NOMO-1 treated with dmso at 0.1 percent for 144 hours (cell line): ENCODE data around the gene INO80B.
"Not testable (repeated sequence)": the region's sequence is repeated elsewhere in the genome, so short reads cannot be mapped to it uniquely, and the experiment has no call there.

Source experiments
- DNase-seq: peaks from one replicate; lab custom pipeline; 2025; ENCODE audit not compliant: unreplicated experiment; lab: John Stamatoyannopoulos, UW

The INO80B gene

DNA sequence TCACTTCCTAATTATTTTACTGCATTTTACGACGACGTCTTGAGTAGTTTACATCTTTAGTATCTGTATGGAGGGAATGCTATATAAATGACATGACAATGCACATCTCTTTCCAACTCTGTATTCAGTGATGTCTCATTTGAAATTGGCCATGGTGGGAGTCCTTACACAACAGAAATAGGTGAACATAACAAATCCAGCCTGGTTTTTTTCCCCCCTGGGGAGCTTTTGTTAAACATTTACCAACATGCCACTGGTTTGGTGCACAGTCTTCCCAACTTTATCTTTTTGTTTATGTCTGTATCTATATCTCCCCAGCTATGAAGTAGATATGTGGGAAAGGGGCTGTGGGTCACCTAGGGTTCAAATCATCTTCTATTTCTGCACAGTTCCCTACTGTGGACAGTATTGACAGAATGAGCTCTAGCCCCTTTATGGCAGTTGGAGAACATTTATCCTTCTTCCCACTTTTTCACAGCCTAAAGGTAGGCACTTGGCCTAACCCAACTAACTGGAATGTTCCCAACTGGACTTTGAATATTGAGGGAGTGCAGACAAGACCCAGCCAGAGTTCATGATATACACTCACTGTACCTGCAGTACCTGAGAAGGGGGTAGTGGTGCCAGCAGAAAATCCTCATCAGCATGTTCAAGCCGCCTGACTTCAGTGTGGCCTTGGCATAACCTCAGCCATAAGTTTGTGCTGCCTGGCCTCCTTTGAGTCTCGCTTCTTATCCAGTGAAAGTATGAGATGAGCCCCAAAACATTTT, 7.5 kb upstream of the INO80B start:
- no peak for DNase-seq

DNA sequence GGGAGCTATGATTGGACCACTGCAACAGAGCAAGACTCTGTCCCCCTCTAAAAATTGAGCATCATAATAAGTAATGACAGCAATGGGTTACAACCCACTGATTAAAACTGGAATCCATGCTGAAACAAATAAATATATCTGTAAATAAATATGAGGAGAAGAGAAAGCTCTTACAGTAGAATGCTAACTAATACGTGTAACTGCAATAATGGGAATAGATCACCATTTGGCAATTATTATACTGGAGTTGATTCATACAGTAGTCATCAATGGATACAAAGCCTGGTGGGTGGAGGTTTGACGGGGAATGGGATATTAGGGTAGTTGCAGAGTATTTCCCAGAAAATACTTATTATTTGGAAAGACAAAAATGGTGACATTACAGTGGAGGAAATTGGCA, 6.1 kb upstream of the INO80B start:
- no peak for DNase-seq

DNA sequence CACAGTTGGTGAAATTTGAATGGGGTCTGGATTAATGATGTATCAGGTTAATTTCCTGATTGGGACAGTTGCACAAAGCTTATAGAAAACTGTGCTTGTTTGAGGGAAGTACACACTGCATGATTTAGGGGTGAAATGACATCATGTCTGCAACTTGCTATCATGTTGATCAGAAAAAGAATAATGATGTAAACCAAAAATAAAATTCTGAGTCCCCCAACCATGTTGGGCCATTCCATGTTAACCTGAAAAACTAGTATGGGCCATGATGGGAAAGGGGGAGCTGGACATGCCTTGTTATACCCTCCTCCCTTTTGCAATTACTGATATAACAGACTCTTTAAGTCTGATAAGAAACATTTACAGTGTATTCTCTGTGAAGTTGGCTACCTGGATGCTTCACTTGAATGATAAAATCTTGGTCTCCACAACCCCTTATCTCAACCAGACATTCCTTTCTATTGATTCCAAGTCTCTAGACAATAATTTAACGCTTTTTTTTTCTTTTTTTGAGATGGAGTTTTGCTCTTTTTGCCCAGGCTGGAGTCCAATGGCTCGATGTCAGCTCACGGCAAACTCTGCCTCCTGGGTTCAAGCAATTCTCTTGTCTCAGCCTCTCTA, 4.2 kb upstream of the INO80B start:
- DNase-seq, result no peak

DNA sequence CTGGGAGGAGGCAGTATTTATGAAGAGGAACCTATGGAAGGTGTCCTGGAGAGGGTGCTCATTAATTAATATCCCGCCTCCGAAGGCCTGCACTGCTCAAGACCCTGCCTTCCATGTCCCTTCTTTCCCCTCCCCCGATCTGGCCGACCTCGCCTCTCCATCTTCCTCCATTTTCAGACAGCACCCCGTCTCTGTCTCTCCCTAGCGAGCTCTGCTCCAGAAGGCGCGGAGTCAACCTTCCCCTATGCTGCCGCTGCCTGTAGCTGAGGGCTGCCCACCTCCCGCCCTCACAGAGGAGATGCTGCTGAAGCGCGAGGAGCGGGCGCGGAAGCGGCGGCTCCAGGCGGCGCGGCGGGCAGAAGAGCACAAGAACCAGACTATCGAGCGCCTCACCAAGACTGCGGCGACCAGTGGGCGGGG, 2.3 kb downstream of the INO80B start:
- peak; percentile 8 for DNase-seq

DNA sequence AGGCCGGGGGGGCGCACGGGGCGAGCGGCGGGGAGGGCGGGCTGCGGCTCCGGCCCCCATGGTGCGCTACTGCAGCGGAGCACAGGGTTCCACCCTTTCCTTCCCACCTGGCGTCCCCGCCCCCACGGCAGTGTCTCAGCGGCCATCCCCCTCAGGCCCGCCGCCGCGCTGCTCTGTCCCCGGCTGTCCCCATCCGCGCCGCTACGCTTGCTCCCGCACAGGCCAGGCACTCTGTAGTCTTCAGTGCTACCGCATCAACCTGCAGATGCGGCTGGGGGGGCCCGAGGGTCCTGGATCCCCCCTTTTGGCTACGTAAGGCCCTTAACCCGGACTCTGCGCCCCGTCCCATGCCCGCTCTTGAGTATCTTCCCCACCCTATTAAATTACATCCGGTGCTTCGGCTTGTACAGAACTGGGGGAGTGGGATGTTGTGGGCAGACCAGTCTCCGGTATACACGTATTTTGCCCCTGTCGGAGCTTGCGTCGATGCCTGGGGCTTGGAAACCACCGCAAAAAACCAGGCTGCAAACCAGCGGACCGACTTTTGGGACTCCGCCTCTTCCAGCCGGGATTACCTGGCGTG, 2.8 kb downstream of the INO80B start:
- DNase-seq, result no peak

DNA sequence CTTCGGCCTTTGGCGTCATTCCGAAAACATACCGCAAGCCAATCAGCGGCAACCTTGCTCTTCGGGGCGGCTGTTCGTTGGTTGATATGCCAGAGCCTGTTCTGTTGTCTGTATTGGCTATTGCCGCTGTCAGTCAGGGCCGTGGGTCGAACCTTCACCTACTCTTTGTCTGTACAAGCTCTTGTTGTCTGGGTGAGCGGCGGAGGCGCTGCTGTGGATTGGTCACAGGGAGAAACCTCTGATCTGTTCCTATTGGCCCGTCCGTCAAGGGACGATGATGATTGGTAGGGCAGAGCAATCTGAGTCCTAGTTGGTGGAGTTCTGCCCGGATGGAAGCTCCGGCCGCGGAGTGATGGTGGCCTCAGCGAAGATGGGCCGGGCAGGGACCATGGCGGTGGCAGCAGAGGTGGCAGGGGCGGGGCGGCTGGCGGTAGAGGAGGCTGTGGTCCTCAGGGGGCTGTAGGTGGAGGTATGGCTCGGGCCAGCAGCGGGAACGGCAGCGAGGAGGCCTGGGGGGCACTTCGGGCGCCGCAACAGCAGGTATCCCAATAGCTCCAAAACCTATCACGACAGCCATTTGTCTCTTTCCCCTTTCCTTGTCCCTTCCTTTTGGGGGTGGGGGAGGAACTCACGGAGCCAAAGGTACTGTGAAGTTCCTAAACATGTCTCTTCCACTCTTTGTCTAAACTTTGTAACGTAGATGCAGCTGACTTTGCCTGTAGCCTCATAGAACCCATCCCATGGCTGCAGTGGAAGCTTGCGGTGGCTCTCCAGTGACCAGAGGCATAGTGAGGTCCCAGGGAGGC, 3.4 kb downstream of the INO80B start, which contains the start of gene WBP1:
TSS of gene WBP1 (plus strand) at position 307 of the 806 bp plus-strand sequence. CDS start at position 472, 165 bp downstream.
- peak; percentile 98 for DNase-seq

DNA sequence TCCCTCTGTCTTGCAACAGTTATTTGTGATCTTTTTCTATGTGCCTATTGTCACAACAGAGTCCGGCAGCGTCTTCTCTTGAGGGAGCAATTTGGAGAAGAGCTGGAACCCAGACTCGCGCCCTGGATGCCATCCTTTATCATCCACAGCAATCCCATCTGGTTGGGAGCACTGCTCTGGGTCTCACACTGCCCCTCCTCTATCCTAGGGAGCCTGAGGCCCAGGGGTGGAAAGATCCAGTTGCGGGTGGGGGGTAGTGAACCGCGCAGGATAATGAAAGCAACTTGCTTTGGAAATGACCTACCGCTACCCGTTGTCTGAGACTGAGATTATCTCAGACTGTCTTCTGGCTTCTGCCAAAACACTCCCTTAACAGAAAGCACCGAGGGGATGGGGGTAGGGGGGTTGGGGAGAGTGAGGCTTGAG, 4.1 kb downstream of the INO80B start:
- DNase-seq, result no peak

DNA sequence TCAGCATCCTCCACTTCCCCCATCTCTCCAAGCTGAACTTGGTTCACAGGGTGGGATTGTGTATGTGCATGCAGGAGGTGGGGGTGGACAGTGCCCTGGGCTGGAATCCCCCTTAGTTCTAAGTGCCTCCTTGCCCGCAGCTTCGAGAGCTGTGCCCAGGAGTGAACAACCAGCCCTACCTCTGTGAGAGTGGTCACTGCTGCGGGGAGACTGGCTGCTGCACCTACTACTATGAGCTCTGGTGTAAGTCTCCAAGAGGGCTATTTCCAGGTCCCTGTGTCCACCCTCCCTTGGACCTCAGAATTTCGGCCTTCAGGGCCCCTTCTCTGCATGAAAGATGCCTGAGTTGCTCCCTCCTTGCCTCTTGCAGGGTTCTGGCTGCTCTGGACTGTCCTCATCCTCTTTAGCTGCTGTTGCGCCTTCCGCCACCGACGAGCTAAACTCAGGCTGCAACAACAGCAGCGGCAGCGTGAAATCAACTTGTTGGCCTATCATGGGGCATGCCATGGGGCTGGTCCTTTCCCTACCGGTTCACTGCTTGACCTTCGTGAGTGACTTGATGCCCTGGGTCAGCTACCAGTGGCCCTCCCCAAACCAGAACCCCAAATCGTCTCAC, 4.7 kb downstream of the INO80B start:
- not testable (repeated sequence) for DNase-seq

DNA sequence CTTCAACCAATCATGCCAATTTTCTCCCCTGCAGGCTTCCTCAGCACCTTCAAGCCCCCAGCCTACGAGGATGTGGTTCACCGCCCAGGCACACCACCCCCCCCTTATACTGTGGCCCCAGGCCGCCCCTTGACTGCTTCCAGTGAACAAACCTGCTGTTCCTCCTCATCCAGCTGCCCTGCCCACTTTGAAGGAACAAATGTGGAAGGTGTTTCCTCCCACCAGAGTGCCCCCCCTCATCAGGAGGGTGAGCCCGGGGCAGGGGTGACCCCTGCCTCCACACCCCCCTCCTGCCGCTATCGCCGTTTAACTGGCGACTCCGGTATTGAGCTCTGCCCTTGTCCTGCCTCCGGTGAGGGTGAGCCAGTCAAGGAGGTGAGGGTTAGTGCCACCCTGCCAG, 5.3 kb downstream of the INO80B start:
- DNase-seq, result not testable (repeated sequence)

DNA sequence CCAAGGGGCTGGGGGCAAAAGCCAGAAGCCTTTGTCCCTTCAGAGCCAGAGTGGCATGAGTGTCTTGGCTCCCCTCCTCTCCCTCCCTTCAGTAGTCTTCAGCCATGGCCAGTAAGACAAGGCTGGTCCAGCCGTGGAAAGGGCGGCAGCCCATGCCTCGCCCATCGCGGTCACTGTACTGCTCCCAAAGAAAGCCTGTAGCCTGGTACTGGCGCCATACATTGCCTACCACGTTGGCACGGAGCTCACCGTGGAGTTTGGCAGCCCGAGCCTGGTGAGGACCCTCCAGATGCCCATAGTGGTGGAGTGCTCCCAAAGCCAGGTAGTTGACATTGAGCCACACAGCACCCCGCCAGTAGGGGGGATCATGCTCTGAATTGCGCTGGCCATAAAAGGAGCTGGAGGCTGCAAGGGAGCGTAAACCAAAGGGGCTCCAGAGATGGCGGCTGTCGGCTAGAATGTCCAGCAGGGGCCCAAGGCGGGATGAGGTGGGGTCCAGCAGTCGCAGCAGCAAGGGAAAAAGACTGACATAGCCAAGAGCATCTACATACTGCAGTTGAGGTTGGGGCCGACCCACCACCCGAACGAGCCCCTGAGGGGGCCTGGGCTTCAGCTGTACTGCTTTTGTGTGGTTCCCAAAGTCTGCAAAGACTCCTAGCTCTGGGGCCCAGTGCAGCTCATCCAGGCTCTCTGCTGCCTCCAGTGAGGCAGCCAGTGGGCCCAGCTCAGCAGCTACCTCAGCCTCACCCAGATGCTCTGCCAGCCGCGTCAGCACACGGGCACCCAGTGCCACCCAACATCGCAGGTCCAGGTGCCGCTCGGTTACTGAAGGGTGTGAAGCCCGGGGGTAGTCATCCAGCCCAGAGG, 6.5 kb downstream of the INO80B start:
- no peak for DNase-seq

DNA sequence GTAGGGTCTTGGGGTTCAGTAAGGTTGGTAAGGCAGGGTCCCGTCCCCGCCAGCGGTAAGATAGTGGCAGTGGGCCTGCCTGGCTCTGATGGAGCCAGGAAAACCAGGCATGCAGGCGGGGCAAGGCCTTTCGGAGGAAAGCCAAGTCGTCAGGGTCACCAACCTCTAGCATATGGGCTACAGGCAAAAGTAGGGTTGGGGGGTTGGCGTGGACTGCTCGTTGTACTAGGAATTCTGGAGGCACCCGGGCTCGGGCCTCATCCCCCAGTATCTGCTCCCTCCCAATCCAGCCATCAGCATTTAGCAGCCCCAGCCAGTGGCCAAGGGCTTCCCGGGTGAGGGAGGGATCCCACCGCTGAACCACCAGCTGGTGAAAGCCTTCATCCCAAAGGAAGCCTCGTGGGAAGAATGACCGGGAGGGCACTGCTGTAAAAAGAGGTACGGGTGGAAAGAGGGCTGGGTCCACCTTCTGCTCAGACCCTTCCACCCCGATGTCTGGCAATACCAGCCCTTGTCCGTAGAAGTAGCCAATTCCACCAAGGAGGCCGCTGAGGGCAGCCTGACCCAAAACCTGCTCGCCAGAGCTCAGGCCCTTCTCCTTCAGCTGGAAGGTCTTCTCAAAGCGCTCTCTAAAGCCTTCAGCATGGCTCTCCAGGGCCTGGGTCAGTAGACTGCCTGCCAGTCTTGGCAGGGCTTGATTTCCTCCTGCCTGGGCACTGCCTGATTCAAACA, 7.3 kb downstream of the INO80B start:
- DNase-seq, result no peak

DNA sequence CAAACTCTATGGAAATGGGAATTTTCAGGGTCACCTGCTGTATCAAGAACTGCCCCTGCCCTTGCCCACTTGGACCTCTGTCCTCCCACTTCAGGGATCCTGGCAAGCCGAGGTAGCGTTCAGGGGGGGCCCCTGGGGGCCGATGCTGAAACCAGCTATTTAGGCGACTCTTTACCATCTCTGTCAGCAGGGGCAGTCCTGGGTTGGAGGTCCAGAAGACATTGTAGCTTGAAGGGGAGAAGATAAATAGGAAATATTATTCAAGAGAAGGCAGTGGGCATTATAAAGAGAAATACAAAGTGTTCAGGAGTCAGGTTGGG, 7.9 kb downstream of the INO80B start:
- no peak for DNase-seq

DNA sequence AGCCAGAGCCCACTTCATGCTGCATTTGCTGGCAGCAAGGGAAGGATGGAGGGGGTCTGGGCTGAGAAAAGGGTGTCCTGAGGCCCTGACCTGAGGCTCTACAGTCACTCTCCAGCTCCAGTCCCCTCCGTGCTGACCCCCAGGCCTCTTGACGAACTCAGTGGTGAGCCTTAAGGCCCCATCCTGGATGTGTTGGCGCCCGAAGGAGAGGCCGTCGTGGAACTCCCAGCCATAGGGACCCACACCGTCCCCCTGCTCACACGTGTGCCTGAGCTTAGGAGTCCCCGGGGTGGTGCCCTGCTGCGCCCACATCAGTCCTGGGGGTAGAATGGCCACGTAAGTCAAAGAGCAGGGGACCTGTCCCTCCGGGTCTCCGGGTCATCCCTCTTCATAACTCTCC, 9.5 kb downstream of the INO80B start:
- DNase-seq, result no peak

DNA sequence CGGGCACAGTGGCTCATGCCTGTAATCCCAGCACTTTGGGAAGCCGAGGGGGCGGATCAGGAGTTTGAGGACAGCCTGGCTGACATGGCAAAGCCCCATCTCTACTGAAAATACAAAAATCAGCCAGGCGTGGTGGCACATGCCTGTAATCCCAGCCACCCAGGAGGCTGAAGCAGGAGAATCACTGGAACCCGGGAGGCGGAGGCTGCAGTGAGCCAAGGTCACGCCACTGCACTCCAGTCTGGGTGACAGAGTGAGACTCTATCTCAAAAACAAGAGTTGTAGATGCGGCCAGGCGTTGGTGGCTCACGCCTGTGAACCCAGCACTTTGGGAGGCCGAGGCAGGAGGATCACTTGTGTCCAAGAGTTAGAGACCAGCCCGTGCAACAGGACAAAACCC, 15.9 kb downstream of the INO80B start:
- DNase-seq, result not testable (repeated sequence)

DNA sequence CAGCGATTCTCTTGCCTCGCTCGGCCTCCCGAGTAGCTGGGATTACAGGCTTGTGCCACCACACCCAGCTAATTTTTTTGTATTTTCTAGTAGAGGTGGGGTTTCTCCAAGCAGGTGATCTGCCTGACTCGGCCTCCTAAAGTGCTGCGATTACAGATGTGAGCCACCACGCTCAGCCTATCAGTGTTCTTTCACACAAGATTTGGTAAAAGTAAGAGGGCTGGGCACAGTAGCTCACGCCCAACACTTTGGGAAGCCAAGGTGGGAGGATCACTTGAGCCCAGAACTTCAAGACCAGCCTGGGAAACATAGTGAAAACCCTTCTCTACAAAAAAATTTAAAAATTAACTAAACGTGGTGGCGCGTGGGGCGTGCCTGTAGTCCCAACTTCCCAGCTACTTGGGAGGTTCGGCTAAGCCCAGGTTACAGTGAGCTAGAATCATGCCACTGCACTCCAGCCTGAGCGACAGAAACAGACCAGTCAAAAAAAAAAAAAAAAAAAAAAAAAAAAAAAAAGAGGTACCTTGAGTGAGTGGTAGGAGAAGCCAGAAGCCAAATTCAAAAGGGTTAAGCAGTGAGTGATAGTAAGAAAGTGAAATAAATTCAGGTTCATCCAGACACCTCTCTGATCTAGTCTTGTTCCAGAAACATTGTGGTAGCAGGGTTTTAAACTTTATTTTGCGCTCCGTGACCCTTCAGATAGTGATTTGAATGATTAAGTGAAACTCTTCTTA, 16.6 kb downstream of the INO80B start:
- no peak for DNase-seq

DNA sequence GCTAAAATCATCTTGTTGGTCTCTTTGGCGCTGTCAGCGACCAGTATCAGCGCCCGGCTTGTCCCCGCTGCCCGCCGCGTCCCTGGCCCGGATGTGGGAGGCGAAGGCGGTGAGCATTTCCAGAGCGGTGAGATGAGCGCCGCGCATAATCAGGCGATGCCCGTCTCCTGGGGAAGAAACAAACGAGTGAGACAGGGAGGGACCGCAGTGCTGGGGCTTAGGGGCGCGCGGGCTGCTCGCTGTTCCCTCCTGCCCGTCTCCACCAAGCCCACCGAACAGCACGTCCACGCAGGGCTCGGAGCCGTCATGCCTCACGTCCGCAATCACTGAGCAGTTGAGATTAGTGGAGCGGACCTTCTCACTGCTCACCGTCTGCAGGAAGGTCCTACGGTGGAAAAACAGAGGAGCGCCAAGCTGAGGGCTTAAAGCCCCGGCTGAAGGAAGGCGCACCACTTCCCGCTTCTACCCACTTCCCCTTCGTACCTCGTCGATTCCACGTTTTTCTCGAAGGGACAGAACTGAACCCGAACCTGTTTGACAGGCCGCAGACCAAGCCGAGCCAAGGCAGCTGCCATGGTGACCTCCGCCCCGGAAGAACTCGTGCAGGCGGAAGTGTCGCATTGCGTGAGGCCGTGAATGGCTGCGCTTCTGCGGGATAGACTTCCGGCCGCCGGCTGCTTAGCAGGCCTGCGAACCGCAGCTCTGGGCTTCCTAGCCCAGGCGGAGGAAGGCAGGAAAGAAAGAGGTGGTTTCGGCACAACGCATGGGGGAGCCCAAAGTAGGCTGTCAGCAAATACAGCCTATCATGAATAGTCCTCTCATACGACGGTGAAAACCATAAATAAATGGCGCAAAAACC, 17.4 kb downstream of the INO80B start, which contains the start of gene MRPL53:
TSS of gene MRPL53 (minus strand) at position 595 of the 859 bp plus-strand sequence. CDS start at position 575, 20 bp downstream.
- peak; percentile 91 for DNase-seq

DNA sequence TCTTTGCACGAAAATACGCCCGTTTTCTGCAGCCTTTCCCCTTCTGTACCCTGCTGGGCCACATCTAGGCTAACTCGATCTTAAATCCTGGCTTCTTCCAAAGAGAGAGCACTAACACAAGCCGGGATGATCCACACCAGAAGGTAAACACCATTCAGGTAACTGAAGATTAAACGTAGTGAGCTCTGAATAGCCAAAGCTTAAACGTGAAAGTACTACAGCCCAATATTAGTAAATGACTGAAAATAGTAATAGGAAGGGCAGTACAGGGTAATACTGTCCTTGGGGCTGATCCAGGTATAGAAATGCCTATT, 18.0 kb downstream of the INO80B start:
- DNase-seq, result no peak

DNA sequence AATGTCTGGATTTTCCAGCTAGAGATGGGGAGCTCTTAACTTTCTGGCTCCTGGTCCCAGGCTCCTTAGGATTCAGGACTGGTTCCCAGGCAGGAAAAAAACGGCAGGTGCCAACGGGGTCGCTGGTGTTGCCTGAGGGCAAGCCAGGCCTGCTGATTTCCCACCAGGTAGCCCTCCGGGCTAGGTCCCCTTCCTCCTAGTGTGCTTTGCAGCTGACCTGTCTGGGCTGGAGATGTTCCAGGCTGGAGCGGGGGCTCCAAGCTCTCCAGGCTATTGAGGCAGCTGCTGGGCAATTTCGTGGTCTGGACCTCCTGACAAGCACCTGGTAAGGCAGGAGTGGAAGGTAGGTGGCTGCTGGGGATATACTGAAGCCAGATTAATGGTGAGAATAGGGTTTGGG, 19.6 kb downstream of the INO80B start:
- DNase-seq, result no peak
